Dermis lymphatic vessel endothelial cell (primary cell): ENCODE results near the gene SOAT2. TPM values are rescaled to one million over a fixed set of nuclear protein-coding genes. Genes with fewer than 3 reads are reported as not detected.

Source experiments
- total RNA-seq: library from RNA; depleted of rRNA; stranded (reverse); fragments of >200 nt; gene quantifications from 2 replicates; pipeline ENCODE4 v1.2.1, GENCODE V29; 2014

The SOAT2 gene, protein sequence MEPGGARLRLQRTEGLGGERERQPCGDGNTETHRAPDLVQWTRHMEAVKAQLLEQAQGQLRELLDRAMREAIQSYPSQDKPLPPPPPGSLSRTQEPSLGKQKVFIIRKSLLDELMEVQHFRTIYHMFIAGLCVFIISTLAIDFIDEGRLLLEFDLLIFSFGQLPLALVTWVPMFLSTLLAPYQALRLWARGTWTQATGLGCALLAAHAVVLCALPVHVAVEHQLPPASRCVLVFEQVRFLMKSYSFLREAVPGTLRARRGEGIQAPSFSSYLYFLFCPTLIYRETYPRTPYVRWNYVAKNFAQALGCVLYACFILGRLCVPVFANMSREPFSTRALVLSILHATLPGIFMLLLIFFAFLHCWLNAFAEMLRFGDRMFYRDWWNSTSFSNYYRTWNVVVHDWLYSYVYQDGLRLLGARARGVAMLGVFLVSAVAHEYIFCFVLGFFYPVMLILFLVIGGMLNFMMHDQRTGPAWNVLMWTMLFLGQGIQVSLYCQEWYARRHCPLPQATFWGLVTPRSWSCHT
- total RNA-seq, result not detected in 2 replicates

GRCh38 chr12:53102883-53103807 lies at the start of gene SOAT2:
Gene SOAT2 (plus strand): TSS chr12:53103486. CDS start chr12:53103578, 92 bp downstream.

DNA sequence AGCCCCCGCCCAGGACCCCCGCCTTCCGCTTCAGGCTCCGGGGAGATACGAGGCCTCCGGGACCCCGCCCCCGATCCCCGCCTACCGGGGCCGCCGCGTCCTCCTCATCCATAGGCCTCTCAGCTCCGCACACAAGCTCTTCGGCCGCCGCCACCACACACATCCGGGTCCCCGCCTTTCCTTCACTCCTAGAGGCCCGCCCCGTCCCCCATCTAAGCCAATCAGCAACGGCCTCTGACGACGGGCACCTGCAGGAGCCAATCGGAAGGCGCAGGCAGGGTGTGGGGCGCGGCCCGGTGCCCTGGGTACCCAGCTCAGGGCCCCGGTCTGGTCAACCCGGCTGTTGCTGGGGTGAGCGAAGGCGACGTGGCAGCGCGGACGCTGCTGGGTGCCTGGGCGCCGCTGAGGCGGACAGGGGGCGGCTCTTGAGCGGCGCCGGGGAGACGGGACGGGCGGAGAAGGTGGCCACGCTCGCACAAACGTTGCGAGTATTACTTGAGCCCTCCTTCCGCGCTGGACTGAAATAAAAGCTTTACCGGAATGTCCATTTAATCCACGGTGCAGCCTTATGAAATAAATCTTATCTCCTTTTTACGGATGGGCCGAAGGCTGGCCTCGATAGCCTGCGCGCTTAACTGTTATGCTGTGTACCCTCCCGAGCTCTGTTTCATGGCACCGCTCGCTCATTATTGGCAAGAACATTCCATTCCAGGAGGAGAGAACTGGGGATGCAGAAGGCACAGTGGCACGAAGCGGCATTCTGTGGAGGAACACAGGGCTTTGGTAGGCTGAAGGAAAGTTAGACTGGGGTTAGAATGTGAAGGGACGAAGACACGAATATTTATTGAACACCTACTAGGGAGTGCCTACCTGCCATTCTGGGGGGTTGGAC lies 23.8 kb upstream of the SOAT2 start, which contains the start of gene SPRYD3:
TSS of gene SPRYD3 (minus strand) at position 165 of the 892 bp plus-strand sequence. CDS start at position 108, 57 bp downstream.

GRCh38 chr12:53097564-53098353 lies 5.5 kb upstream of the SOAT2 start, which contains the start of gene IGFBP6:
Gene IGFBP6 (plus strand): TSS chr12:53097667. CDS start chr12:53097718, 51 bp downstream.

Other genes with a start within 250 kb of the SOAT2 start
- 9.4 and 13.1 TPM in 2 replicates for gene KRT8, start 198.4 kb upstream of the SOAT2 start, total RNA-seq
- gene KRT18, start 154.4 kb upstream of the SOAT2 start, total RNA-seq, result 112 and 131 TPM in 2 replicates
- gene EIF4B, start 97.0 kb upstream of the SOAT2 start, total RNA-seq, result 1,180 and 1,656 TPM in 2 replicates
- 19.1 and 31.5 TPM in 2 replicates for gene TNS2, start 53.4 kb upstream of the SOAT2 start, total RNA-seq
- gene SPRYD3, start 24.1 kb upstream of the SOAT2 start, total RNA-seq, result 11.9 and 13.8 TPM in 2 replicates
- 1.7 and 5.2 TPM in 2 replicates for gene IGFBP6, start 5.8 kb upstream of the SOAT2 start, total RNA-seq
- gene ZNF740, start 77.2 kb downstream of the SOAT2 start, total RNA-seq, result 15.3 and 15.6 TPM in 2 replicates
- 4.6 and 5.5 TPM in 2 replicates for gene CSAD, start 77.4 kb downstream of the SOAT2 start, total RNA-seq
- under 0.01 and 0.09 TPM in 2 replicates for gene ITGB7, start 103.8 kb downstream of the SOAT2 start, total RNA-seq
- gene RARG, start 128.7 kb downstream of the SOAT2 start, total RNA-seq, result 12.3 and 16.5 TPM in 2 replicates
- gene ESPL1, start 164.8 kb downstream of the SOAT2 start, total RNA-seq, result 1.3 and 1.5 TPM in 2 replicates
- gene PFDN5, start 192.1 kb downstream of the SOAT2 start, total RNA-seq, result 495 and 525 TPM in 2 replicates
- gene MYG1, start 196.2 kb downstream of the SOAT2 start, total RNA-seq, result 34.6 and 41.9 TPM in 2 replicates
- gene AAAS, start 218.1 kb downstream of the SOAT2 start, total RNA-seq, result 23.7 and 24.4 TPM in 2 replicates
- gene SP7, start 232.9 kb downstream of the SOAT2 start, total RNA-seq, result not detected in 2 replicates